Upper lobe of right lung (tissue), 1 donor: ENCODE results near the gene IPO11. TPM values are rescaled to one million over a fixed set of nuclear protein-coding genes. Genes with fewer than 3 reads are reported as not detected.

ENCODE experiments used
- ATAC-seq: fragments of 200-7000 bp; cut with Tn5 transposase; one replicate; pipeline ENCODE4 v1.9.1; 2020; ENCODE audit warnings: mild to moderate bottlenecking, moderate library complexity
- DNase-seq: peaks from one replicate; pipeline ENCODE4 v3.0.0-alpha.2; 2020
- H3K27ac ChIP-seq: fragments of 200-600 bp; one replicate; pipeline ENCODE4 v1.8.0; 2022
- H3K27me3 ChIP-seq: fragments of 200-600 bp; one replicate; pipeline ENCODE4 v1.8.0; 2022; ENCODE audit warnings: mild to moderate bottlenecking
- H3K36me3 ChIP-seq: fragments of 200-600 bp; one replicate; pipeline ENCODE4 v1.8.0; 2022
- H3K4me1 ChIP-seq: fragments of 200-600 bp; one replicate; pipeline ENCODE4 v1.8.0; 2022
- H3K4me3 ChIP-seq: fragments of 200-600 bp; one replicate; pipeline ENCODE4 v1.8.0; 2022; ENCODE audit warnings: mild to moderate bottlenecking
- H3K9me3 ChIP-seq: fragments of 200-600 bp; one replicate; pipeline ENCODE4 v1.8.0; 2022
- CTCF ChIP-seq: fragments of 200-600 bp; IDR thresholded peaks from one replicate; pipeline ENCODE4 v1.8.0; 2022; ENCODE audit warnings: antibody characterized with exemption
- intact Hi-C: fragments of 100-400 bp; cut with DNase I; formaldehyde crosslinking; loops from one replicate; pipeline ENCODE4 v1.11.0; 2022
- total RNA-seq: library from RNA; stranded (reverse); fragmentation: NEBNext Ultra II Directional; extraction: Animal tissue kit (Norgen Biotek cat#: 25700); gene quantifications from one replicate; pipeline ENCODE4 v1.2.1, GENCODE V29; 2021
- donor health status: DM: no; HTN: yes; CAD: no; lungs with severe emphysema.

The IPO11 gene
- total RNA-seq, 1 donor from 2014 or later: 31.2 TPM

GRCh38 chr5:62596096-62596495 is 183.5 kb downstream of the IPO11 start:
- H3K4me3 ChIP-seq: no peak overlapping the region
- no peak overlapping the region for H3K27ac ChIP-seq
- H3K4me1 ChIP-seq: no peaks in the 10 kb centered on the region
- H3K36me3 ChIP-seq: peaks cover 11% of the 10 kb centered on the region
- no peak for TF ChIP-seq CTCF
- H3K27me3 ChIP-seq: no peaks in the 10 kb centered on the region
- intact Hi-C loops: no loop called here
- H3K9me3 ChIP-seq: no peaks in the 10 kb centered on the region
- ATAC-seq (no peak), DNase-seq (no peak)

GRCh38 chr5:62596691-62597090 is 184.1 kb downstream of the IPO11 start:
- TF ChIP-seq CTCF: no peak

GRCh38 chr5:62597314-62597713 is 184.8 kb downstream of the IPO11 start:
- Histone ChIP-seq H3K4me3 (no peak overlapping the region), H3K27me3 (no peaks in the 10 kb centered on the region), H3K4me1 (no peaks in the 10 kb centered on the region), H3K27ac (no peak overlapping the region), H3K36me3 (peaks cover 10% of the 10 kb centered on the region), H3K9me3 (no peaks in the 10 kb centered on the region)
- TF ChIP-seq CTCF: no peak
- intact Hi-C loops: no loop called here
- ATAC-seq: no peak
- DNase-seq: no peak

More at GRCh38 chr5:62596691-62597090, 184.1 kb downstream of the IPO11 start:
- Histone ChIP-seq H3K27me3 (no peaks in the 10 kb centered on the region), H3K27ac (no peak overlapping the region), H3K4me3 (no peak overlapping the region), H3K9me3 (no peaks in the 10 kb centered on the region), H3K36me3 (peaks cover 11% of the 10 kb centered on the region), H3K4me1 (no peaks in the 10 kb centered on the region)
- DNase-seq (no peak), ATAC-seq (no peak)
- intact Hi-C loops: no loop called here

GRCh38 chr5:62600560-62601252 is 188.1 kb downstream of the IPO11 start:
- ATAC-seq (no peak), DNase-seq (no peak)

GRCh38 chr5:62603934-62604333 is 191.4 kb downstream of the IPO11 start:
- Histone ChIP-seq H3K9me3 (no peaks in the 10 kb centered on the region), H3K4me1 (no peaks in the 10 kb centered on the region), H3K27ac (no peak overlapping the region), H3K27me3 (no peaks in the 10 kb centered on the region), H3K4me3 (no peak overlapping the region), H3K36me3 (no peaks in the 10 kb centered on the region)
- no peak for TF ChIP-seq CTCF
- DNase-seq: no peak
- no peak for ATAC-seq
- intact Hi-C loops: no loop called here

More at GRCh38 chr5:62600560-62601252, 188.1 kb downstream of the IPO11 start:
- intact Hi-C loops: no loop called here
- Histone ChIP-seq H3K27ac (no peak overlapping the region), H3K27me3 (no peaks in the 10 kb centered on the region), H3K4me3 (no peak overlapping the region), H3K36me3 (no peaks in the 10 kb centered on the region), H3K9me3 (no peaks in the 10 kb centered on the region), H3K4me1 (no peaks in the 10 kb centered on the region)
- TF ChIP-seq CTCF: no peak
